Stomach (tissue), 4 donors: ENCODE measurements around the gene MTFP1.

Source experiments
- POLR2A ChIP-seq, 4 donors: fragments of 450-650 bp; IDR thresholded peaks; one replicate each; pipeline ENCODE4 v1.6.1; 2016; ENCODE audit warnings: antibody characterized with exemption in 4 of 4, control low read depth in 2 of 4, mild to moderate bottlenecking in 1 of 4, moderate library complexity in 1 of 4
- POLR2AphosphoS5 ChIP-seq, 3 donors: sonication (generic); formaldehyde crosslinking; IDR thresholded peaks; one replicate each; pipeline ENCODE4 v1.6.1; 2016; ENCODE audit warnings: antibody characterized with exemption in 3 of 3

DNA sequence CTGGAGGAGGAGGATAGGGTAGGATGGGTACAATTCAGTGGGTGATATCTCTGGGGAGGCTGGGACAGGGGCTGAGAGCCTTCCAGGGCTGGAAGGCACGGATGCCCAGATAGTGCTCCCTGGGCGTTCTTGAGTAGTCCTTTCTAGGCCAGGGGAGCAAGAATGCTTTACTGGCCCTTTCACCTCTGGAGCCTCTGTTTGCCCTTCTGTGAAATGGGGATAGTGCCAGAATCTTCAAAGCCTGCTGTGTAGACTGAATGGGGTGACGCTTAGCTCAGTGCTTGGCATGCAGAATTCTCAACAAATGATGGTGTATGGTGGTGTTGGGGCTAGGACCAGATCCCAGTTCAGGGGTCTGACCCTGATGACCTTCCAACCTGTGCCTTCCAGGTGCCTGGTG, 7.7 kb downstream of the MTFP1 start:
- TF ChIP-seq POLR2AphosphoS5 (IDR thresholded peaks at IDR 0.05) (no peak), POLR2A (IDR thresholded peaks at IDR 0.05) (no peak)
